ENCODE results near the gene TAOK3.
A peak's percentile ranks its signal among the peaks of the same experiment; 100 is the strongest.

TAOK3 gene

DNA sequence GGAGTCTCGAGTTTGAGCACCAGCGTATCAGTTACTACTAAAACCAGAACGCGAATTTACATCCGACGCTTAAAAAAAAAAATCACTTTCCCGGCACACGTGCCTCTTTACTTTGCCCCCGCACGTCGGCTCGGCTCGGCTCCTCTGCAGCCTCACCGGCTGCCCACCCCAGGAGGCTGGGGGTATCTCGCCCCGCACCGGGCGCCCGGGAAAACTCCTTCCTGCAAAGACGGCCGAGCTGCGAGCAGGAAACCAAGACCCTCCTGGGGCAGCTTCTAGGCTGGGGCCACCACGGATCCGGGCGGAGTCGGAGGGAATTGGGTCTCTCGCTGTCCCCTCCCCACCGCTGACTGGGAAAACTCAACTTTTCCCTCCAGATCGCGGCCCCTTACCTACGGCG lies 269.5 kb downstream of the TAOK3 start:
- H3K4me3 ChIP-seq (ENCODE audit: low read length), result peak overlapping the region; percentile 72
- TF ChIP-seq, protein P1, sequence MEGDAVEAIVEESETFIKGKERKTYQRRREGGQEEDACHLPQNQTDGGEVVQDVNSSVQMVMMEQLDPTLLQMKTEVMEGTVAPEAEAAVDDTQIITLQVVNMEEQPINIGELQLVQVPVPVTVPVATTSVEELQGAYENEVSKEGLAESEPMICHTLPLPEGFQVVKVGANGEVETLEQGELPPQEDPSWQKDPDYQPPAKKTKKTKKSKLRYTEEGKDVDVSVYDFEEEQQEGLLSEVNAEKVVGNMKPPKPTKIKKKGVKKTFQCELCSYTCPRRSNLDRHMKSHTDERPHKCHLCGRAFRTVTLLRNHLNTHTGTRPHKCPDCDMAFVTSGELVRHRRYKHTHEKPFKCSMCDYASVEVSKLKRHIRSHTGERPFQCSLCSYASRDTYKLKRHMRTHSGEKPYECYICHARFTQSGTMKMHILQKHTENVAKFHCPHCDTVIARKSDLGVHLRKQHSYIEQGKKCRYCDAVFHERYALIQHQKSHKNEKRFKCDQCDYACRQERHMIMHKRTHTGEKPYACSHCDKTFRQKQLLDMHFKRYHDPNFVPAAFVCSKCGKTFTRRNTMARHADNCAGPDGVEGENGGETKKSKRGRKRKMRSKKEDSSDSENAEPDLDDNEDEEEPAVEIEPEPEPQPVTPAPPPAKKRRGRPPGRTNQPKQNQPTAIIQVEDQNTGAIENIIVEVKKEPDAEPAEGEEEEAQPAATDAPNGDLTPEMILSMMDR (conservative IDR thresholded peaks at IDR 0.05; ENCODE audit: low read depth, low read length), result no peak
- DNase-seq (ENCODE audit: low read depth), result no peak

DNA sequence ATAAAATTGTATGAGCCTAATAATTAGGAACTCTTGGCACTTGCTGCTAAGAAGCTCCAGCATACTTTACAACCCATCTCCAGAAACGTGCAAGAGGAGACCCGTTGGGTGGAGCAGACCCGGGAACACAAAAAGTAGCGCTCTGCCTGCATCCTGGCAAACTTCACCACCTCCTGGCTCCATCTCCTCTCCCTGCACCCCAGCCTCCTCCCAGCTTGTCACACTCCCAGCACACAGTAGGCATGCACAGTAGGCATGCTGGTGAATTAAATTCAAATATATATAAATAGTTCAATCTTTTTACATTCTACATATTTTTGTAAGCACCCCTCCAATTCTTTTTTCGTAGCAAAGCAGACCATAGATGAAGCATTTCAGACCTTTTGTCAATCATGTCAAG lies 270.1 kb downstream of the TAOK3 start:
- peak overlapping the region; percentile 72 for H3K4me3 ChIP-seq (ENCODE audit: low read length)
- TF ChIP-seq, protein P1 (conservative IDR thresholded peaks at IDR 0.05; ENCODE audit: low read depth, low read length), result no peak
- no peak for DNase-seq (ENCODE audit: low read depth)

DNA sequence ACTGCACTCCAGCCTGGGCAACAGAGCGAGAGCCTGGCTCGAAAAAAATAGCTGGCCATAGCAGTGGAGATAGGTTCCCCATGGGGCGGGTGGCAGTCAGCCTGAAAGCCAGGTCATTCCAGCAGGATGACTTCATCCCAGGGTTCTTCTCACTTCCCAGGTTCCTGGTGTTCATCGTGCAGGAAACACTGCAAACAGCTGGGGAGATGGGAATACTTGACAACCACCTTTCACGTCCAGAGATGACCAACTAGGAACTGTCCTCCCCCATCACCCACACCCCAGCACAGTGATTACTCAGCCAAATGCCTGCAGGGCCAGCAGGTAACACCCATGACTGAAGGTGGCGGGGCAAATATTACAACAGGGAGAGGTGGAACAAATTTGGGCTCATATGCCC lies 270.6 kb downstream of the TAOK3 start:
- TF ChIP-seq, protein P1 (conservative IDR thresholded peaks at IDR 0.05; ENCODE audit: low read depth, low read length), result no peak
- no peak for DNase-seq (ENCODE audit: low read depth)
- H3K4me3 ChIP-seq (ENCODE audit: low read length), result no peak overlapping the region

DNA sequence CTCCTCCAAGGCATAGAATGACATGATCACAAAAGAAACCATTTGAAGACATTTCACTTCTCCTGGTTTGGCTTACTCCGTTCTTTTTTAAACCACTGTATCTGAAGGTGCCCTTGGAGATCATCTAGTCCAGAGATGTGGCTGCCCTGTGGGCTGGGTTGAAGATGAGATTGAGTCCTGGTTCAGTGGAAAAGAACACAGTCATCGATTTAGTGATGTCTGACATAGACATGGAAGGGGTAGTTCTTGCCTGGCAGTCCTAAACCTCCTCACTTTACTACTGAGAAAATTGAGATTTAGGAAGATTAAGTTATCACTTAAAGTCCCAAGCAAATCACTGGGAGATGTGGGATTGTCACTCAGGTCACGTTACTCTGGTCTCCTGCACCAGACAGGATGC lies 271.7 kb downstream of the TAOK3 start:
- TF ChIP-seq, protein P1 (conservative IDR thresholded peaks at IDR 0.05; ENCODE audit: low read depth, low read length), result no peak

More for the DNA sequence above, 271.7 kb downstream of the TAOK3 start:
- no peak overlapping the region for H3K4me3 ChIP-seq (ENCODE audit: low read length)
- no peak for DNase-seq (ENCODE audit: low read depth)

All from retinal pigment epithelial cell (primary cell).